Panc1 (cell line): ENCODE results near the gene GSDMA. TPM values are rescaled to one million over a fixed set of nuclear protein-coding genes. Genes with fewer than 3 reads are reported as not detected.
"Not testable (repeated sequence)": the region's sequence is repeated elsewhere in the genome, so short reads cannot be mapped to it uniquely, and the experiment has no call there.

Experiments used
- ATAC-seq: fragments of 200-7000 bp; cut with Tn5 transposase; 2 replicates; pipeline ENCODE4 v1.9.1; 2020; ENCODE audit warnings: mild to moderate bottlenecking, moderate library complexity
- BruUV-seq: library from RNA; stranded (reverse); fragments of 400-500 nt; replicated peaks from 2 replicates; lab custom pipeline; 2021; lab: Mats Ljungman, UMichigan
- CTCF ChIA-PET: fragments of 300-600 bp; sonication (Branson Sonifier 250); formaldehyde crosslinking; loops from one replicate; lab custom pipeline; 2022; ENCODE audit warnings: antibody characterized with exemption; lab: Charles Lee
- POLR2A ChIA-PET: fragments of 300-600 bp; sonication (Branson Sonifier 250); formaldehyde crosslinking; loops from one replicate; lab custom pipeline; 2022; ENCODE audit warnings: antibody characterized with exemption; lab: Charles Lee
- DNase-seq: peaks from one replicate; pipeline ENCODE4 v3.0.0-alpha.2; 2010; ENCODE audit warnings: low read depth, low spot score
- H3K27ac ChIP-seq: 2 replicates; pipeline ENCODE4 v1.5.1; 2011; ENCODE audit warnings: mild to moderate bottlenecking, low read length, inconsistent platforms
- H3K27me3 ChIP-seq: fragments of 200-500 bp; sonication (Bioruptor generic); 2 replicates; pipeline ENCODE4 v1.6.0; 2014; ENCODE audit warnings: low read length, inconsistent platforms; ENCODE audit not compliant: control insufficient read depth, insufficient read depth
- H3K36me3 ChIP-seq: fragments of 200-500 bp; sonication (Bioruptor generic); 2 replicates; pipeline ENCODE4 v1.5.1; 2014; ENCODE audit warnings: inconsistent platforms, mild to moderate bottlenecking, low read length, moderate library complexity; ENCODE audit not compliant: control insufficient read depth, insufficient read depth
- H3K4me1 ChIP-seq: 2 replicates; pipeline ENCODE4 v1.5.1; 2011; ENCODE audit warnings: inconsistent platforms, mild to moderate bottlenecking, low read length, moderate library complexity; ENCODE audit not compliant: control insufficient read depth, insufficient read depth
- H3K4me3 ChIP-seq, 2 experiments: 2 replicates each; pipeline ENCODE4 v1.5.1; 2011 to 2012; ENCODE audit warnings: low read depth in 2 of 2, low read length in 2 of 2, mild to moderate bottlenecking in 2 of 2, inconsistent platforms in 1 of 2, moderate library complexity in 1 of 2
- H3K9me3 ChIP-seq: fragments of 200-500 bp; sonication (Bioruptor generic); 2 replicates; pipeline ENCODE4 v1.5.1; 2014; ENCODE audit warnings: low read depth, mild to moderate bottlenecking, inconsistent platforms, low read length, moderate library complexity; ENCODE audit not compliant: control insufficient read depth, insufficient read depth
- POLR2AphosphoS5 ChIP-seq: IDR thresholded peaks from 2 replicates; pipeline ENCODE4 v1.6.1; 2012; ENCODE audit warnings: mild to moderate bottlenecking, low read depth, low read length, moderate library complexity
- SIN3A ChIP-seq: IDR thresholded peaks from 2 replicates; pipeline ENCODE4 v1.6.1; 2012; ENCODE audit warnings: low read depth, mild to moderate bottlenecking, low read length, moderate library complexity, borderline replicate concordance; ENCODE audit not compliant: insufficient read depth
- TCF7L2 ChIP-seq: IDR thresholded peaks from 2 replicates; pipeline ENCODE4 v1.6.1; 2011; ENCODE audit warnings: mild to moderate bottlenecking, low read depth, low read length, inconsistent platforms
- in situ Hi-C: cut with HindIII; loops from 2 replicates; pipeline ENCODE4 v1.10.0; 2016; ENCODE audit warnings: low sequenced_read_pairs, low pct_unique_long_range_greater_than_20kb
- intact Hi-C: fragments of 100-400 bp; cut with micrococcal nuclease; formaldehyde crosslinking; loops from one replicate; pipeline ENCODE4 v1.10.0; 2022; ENCODE audit not compliant: unreplicated experiment
- total RNA-seq: library from RNA; stranded (reverse); gene quantifications from one replicate; pipeline ENCODE4 v1.2.1, GENCODE V29; 2021; ENCODE audit not compliant: unreplicated experiment
- TF ChIP-seq, protein P1 (sequence below): fragments of 450-650 bp; IDR thresholded peaks from 2 replicates; pipeline ENCODE4 v1.5.1; 2017; ENCODE audit warnings: mild to moderate bottlenecking
- TF ChIP-seq, protein P2 (sequence below), 2 experiments: IDR thresholded peaks; 2 replicates each; pipeline ENCODE4 v1.6.1; 2011 to 2012; ENCODE audit warnings: low read depth in 2 of 2, control low read depth in 1 of 2, low read length in 1 of 2, mild to moderate bottlenecking in 1 of 2, moderate library complexity in 1 of 2; ENCODE audit not compliant: insufficient read depth in 1 of 2

GSDMA gene
- total RNA-seq, 1 experiment from 2014 or later: not detected

DNA sequence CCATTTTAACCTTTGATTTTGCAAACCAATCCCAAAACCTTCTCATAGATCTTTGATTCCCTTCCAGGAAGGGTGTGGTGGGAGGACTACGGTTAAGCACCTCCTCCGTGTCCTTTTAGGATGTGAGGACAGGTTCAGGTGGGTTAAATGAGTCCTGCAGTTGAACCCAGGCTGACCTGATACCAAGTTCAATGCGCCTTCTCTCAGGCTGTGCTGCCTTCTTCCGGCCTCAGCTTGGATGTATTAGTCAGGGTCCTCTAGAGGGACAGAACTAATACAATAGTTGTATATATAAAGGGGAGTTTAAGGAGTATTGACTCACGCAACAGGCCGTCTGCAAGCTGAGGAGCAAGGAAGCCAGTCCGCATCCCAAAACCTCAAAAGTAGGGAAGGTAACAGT lies 41.9 kb downstream of the GSDMA start:
- no peak overlapping the region for H3K27ac ChIP-seq
- ChIA-PET CTCF (no interaction called here), POLR2A (no interaction called here)
- in situ Hi-C loops: no loop called here
- intact Hi-C loops: no loop called here
- H3K4me3 ChIP-seq: no peak overlapping the region
- ATAC-seq (no peak), DNase-seq (no peak)
- no peaks in the 10 kb centered on the region for H3K4me1 ChIP-seq
- no peaks in the 10 kb centered on the region for H3K27me3 ChIP-seq
- TF ChIP-seq, protein P1, sequence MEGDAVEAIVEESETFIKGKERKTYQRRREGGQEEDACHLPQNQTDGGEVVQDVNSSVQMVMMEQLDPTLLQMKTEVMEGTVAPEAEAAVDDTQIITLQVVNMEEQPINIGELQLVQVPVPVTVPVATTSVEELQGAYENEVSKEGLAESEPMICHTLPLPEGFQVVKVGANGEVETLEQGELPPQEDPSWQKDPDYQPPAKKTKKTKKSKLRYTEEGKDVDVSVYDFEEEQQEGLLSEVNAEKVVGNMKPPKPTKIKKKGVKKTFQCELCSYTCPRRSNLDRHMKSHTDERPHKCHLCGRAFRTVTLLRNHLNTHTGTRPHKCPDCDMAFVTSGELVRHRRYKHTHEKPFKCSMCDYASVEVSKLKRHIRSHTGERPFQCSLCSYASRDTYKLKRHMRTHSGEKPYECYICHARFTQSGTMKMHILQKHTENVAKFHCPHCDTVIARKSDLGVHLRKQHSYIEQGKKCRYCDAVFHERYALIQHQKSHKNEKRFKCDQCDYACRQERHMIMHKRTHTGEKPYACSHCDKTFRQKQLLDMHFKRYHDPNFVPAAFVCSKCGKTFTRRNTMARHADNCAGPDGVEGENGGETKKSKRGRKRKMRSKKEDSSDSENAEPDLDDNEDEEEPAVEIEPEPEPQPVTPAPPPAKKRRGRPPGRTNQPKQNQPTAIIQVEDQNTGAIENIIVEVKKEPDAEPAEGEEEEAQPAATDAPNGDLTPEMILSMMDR: no peak
- TF ChIP-seq, protein P2, sequence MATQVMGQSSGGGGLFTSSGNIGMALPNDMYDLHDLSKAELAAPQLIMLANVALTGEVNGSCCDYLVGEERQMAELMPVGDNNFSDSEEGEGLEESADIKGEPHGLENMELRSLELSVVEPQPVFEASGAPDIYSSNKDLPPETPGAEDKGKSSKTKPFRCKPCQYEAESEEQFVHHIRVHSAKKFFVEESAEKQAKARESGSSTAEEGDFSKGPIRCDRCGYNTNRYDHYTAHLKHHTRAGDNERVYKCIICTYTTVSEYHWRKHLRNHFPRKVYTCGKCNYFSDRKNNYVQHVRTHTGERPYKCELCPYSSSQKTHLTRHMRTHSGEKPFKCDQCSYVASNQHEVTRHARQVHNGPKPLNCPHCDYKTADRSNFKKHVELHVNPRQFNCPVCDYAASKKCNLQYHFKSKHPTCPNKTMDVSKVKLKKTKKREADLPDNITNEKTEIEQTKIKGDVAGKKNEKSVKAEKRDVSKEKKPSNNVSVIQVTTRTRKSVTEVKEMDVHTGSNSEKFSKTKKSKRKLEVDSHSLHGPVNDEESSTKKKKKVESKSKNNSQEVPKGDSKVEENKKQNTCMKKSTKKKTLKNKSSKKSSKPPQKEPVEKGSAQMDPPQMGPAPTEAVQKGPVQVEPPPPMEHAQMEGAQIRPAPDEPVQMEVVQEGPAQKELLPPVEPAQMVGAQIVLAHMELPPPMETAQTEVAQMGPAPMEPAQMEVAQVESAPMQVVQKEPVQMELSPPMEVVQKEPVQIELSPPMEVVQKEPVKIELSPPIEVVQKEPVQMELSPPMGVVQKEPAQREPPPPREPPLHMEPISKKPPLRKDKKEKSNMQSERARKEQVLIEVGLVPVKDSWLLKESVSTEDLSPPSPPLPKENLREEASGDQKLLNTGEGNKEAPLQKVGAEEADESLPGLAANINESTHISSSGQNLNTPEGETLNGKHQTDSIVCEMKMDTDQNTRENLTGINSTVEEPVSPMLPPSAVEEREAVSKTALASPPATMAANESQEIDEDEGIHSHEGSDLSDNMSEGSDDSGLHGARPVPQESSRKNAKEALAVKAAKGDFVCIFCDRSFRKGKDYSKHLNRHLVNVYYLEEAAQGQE (IDR thresholded peaks at IDR 0.05; ENCODE audit: insufficient read depth in 1 of 2, low read depth in 2 of 2, low read length in 1 of 2): no peak
- no TSS peak for BruUV-seq
- H3K9me3 ChIP-seq: no peaks in the 10 kb centered on the region
- no peaks in the 10 kb centered on the region for H3K36me3 ChIP-seq

DNA sequence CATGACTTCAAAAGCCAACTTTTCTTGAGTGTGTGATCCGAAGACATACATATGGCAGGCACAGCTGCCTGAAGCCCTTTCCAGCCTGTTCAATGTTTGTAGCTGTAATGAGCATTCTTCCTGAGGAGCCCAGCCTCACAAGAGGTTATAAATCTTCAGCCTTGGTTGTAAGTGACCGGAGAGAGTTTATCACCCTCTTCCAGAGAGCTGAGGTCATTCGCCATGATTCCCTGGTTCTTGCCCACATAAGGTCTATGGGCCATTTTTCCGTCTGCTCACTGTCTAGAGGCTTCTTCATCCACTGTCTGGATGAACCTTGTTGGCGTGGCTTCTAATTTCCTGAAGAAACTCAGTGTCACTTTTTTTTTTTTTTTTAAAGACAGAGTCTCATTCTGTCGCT lies 42.7 kb downstream of the GSDMA start:
- no peaks in the 10 kb centered on the region for H3K4me1 ChIP-seq
- H3K9me3 ChIP-seq: no peaks in the 10 kb centered on the region
- intact Hi-C loops (no loop called here), in situ Hi-C loops (no loop called here)
- POLR2A ChIA-PET: interaction anchor here (0.7 kb wide), 1 partner anchor 223 kb away, joined by 4 read pairs; no protein-coding TSS in a partner anchor
- no peaks in the 10 kb centered on the region for H3K27me3 ChIP-seq
- DNase-seq (no peak), ATAC-seq (no peak)
- no TSS peak for BruUV-seq
- CTCF ChIA-PET: interaction anchor here (0.7 kb wide), 1 partner anchor 22 kb away, joined by 7 read pairs; no protein-coding TSS in a partner anchor
- no peak overlapping the region for H3K4me3 ChIP-seq
- TF ChIP-seq SIN3A (no peak), POLR2AphosphoS5 (no peak), TCF7L2 (no peak)
- TF ChIP-seq, protein P2 (IDR thresholded peaks at IDR 0.05; ENCODE audit: insufficient read depth in 1 of 2, low read depth in 2 of 2, low read length in 1 of 2): no peak
- TF ChIP-seq, protein P1: no peak
- no peaks in the 10 kb centered on the region for H3K36me3 ChIP-seq
- no peak overlapping the region for H3K27ac ChIP-seq

DNA sequence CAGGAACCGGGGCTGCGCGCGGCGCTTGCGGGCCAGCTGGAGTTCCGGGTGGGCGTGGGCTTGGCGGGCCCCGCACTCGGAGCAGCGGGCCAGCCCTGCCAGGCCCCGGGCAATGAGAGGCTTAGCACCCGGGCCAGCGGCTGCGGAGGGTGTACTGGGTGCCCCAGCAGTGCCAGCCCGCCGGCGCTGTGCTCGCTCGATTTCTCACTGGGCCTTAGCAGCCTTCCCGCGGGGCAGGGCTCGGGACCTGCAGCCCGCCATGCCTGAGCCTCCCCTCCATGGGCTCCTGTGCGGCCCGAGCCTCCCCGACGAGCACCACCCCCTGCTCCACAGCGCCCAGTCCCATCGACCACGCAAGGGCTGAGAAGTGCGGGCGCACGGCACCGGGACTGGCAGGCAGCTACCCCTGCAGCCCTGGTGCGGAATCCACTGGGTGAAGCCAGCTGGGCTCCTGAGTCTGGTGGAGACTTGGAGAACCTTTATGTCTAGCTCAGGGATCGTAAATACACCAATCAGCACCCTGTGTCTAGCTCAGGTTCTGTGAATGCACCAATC lies 48.2 kb downstream of the GSDMA start:
- H3K9me3 ChIP-seq, H3K27ac ChIP-seq, POLR2A ChIA-PET, H3K4me1 ChIP-seq, in situ Hi-C loops, H3K27me3 ChIP-seq, H3K4me3 ChIP-seq, ATAC-seq, H3K36me3 ChIP-seq, DNase-seq, BruUV-seq: not testable (repeated sequence)
- CTCF ChIA-PET: interaction anchor here (0.6 to 1.3 kb wide), 2 partner anchors 9 to 11 kb away, joined by 3 to 5 read pairs; no protein-coding TSS in a partner anchor
- intact Hi-C loops: loop anchor here (10.0 kb wide), 1 partner anchor 104 kb away; no protein-coding TSS in a partner anchor
